ENCODE data around the gene NTRK2. TPM values are rescaled to one million over a fixed set of nuclear protein-coding genes. Genes with fewer than 3 reads are reported as not detected.

Gene NTRK2
- total and polyA plus RNA-seq, 2 experiments from 2014 or later: 0.03 TPM; not detected in 1

GRCh38 chr9:84688956-84689355 lies 19.4 kb downstream of the NTRK2 start (continued):
- TF ChIP-seq ZNF462 (CRISPR knock-in tag; IDR thresholded peaks at IDR 0.05) (no peak), CREB1 (CRISPR knock-in tag; IDR thresholded peaks at IDR 0.05; ENCODE audit: low read depth) (no peak)

- TF ChIP-seq ETS1 (IDR thresholded peaks at IDR 0.05) (no peak), CTCF (conservative IDR thresholded peaks at IDR 0.05; ENCODE audit: low read depth in 2 of 2) (no peak), CREB1 (CRISPR knock-in tag; IDR thresholded peaks at IDR 0.05; ENCODE audit: low read depth) (no peak), NANOG (IDR thresholded peaks at IDR 0.05; ENCODE audit: borderline replicate concordance) (no peak), EZH2 (IDR thresholded peaks at IDR 0.05; ENCODE audit: low read depth, unreplicated experiment) (no peak), POLR2AphosphoS5 (IDR thresholded peaks at IDR 0.05; ENCODE audit: low read depth) (no peak)
- no peaks in the 10 kb centered on the region for H3K27me3 Mint-ChIP-seq (ENCODE audit: insufficient read depth, low read depth, poor library complexity)
- Histone ChIP-seq H3K9me2 (ENCODE audit: insufficient read depth) (no peaks in the 10 kb centered on the region; the same call in 1 of the 2 replicates), H2AFZ (no peak overlapping the region), H3K4me2 (no peak overlapping the region), H3K27me3 (ENCODE audit: insufficient read depth) (no peaks in the 10 kb centered on the region), H3K79me2 (replicated peaks; ENCODE audit: insufficient read depth) (no peaks in the 10 kb centered on the region), H3K27ac (ENCODE audit: low read depth) (no peak overlapping the region), H3K36me3 (ENCODE audit: insufficient read depth) (no peaks in the 10 kb centered on the region), H4K20me1 (replicated peaks; ENCODE audit: insufficient read depth) (no peaks in the 10 kb centered on the region), H3K4me3 (no peak overlapping the region), H3F3A (replicated peaks; ENCODE audit: low read depth) (no peaks in the 10 kb centered on the region), H3K4me1 (ENCODE audit: insufficient read depth) (no peaks in the 10 kb centered on the region)
- H3K36me3 Mint-ChIP-seq (ENCODE audit: low read depth): no peaks in the 10 kb centered on the region
- H3K4me1 Mint-ChIP-seq: peaks cover 7% of the 10 kb centered on the region
- ATAC-seq: no peak
- H3K27ac Mint-ChIP-seq: no peak overlapping the region
- H3K9me3 Mint-ChIP-seq: no peaks in the 10 kb centered on the region
- no peak overlapping the region for H3K4me3 Mint-ChIP-seq
- DNase-seq (ENCODE audit: low spot score): no peak
Observed at GRCh38 chr9:84691634-84692033, 22.1 kb downstream of the NTRK2 start.

Data from GM23338 (cell line).